GM23338 (cell line): ENCODE measurements around the gene FMNL1. TPM values are rescaled to one million over a fixed set of nuclear protein-coding genes. Genes with fewer than 3 reads are reported as not detected.
A peak's percentile ranks its signal among the peaks of the same experiment; 100 is the strongest.

Experiments
- ATAC-seq: fragments of 200-7000 bp; cut with Tn5 transposase; 3 replicates; pipeline ENCODE4 v1.9.1; 2020
- DNase-seq: peaks from one replicate; pipeline ENCODE4 v3.0.0-alpha.2; 2015; ENCODE audit warnings: low spot score
- H2AFZ ChIP-seq: fragments of 200-600 bp; sonication (generic); 2 replicates; pipeline ENCODE4 v1.8.0; 2016; ENCODE audit warnings: antibody characterized with exemption, mild to moderate bottlenecking, moderate library complexity
- H3F3A ChIP-seq: fragments of 200-600 bp; sonication (generic); replicated peaks from 2 replicates; pipeline ENCODE4 v1.8.0; 2017; ENCODE audit warnings: antibody characterized with exemption, mixed run types, low read depth
- H3K27ac ChIP-seq: fragments of 200-600 bp; sonication (generic); 2 replicates; pipeline ENCODE4 v1.6.1; 2016; ENCODE audit warnings: low read depth
- H3K27me3 ChIP-seq: fragments of 200-600 bp; sonication (generic); 2 replicates; pipeline ENCODE4 v1.8.0; 2016; ENCODE audit warnings: mild to moderate bottlenecking, mixed run types, moderate library complexity; ENCODE audit not compliant: insufficient read depth
- H3K36me3 ChIP-seq: fragments of 200-600 bp; sonication (generic); 2 replicates; pipeline ENCODE4 v1.8.0; 2016; ENCODE audit warnings: mild to moderate bottlenecking; ENCODE audit not compliant: insufficient read depth
- H3K4me1 ChIP-seq: fragments of 200-600 bp; sonication (generic); 2 replicates; pipeline ENCODE4 v1.8.0; 2016; ENCODE audit warnings: mild to moderate bottlenecking, moderate library complexity; ENCODE audit not compliant: insufficient read depth
- H3K4me2 ChIP-seq: fragments of 200-600 bp; sonication (generic); 2 replicates; pipeline ENCODE4 v1.7.1; 2017; ENCODE audit warnings: mixed run types
- H3K4me3 ChIP-seq: fragments of 200-600 bp; sonication (generic); 2 replicates; pipeline ENCODE4 v1.6.1; 2016; ENCODE audit warnings: mixed run types
- H3K79me2 ChIP-seq: fragments of 200-600 bp; sonication (generic); replicated peaks from 2 replicates; pipeline ENCODE4 v1.8.0; 2017; ENCODE audit warnings: mild to moderate bottlenecking; ENCODE audit not compliant: insufficient read depth
- H3K9me2 ChIP-seq: fragments of 200-600 bp; sonication (generic); 2 replicates; pipeline ENCODE4 v1.8.0; 2017; ENCODE audit not compliant: insufficient read depth
- H4K20me1 ChIP-seq: fragments of 200-600 bp; sonication (generic); replicated peaks from 2 replicates; pipeline ENCODE4 v1.8.0; 2017; ENCODE audit warnings: mild to moderate bottlenecking; ENCODE audit not compliant: insufficient read depth
- H3K27ac Mint-ChIP-seq: 2 replicates; pipeline ENCODE4 v1.8.0; 2020; ENCODE audit warnings: inconsistent platforms, mild to moderate bottlenecking, moderate library complexity, mixed read lengths
- H3K27me3 Mint-ChIP-seq: 3 replicates; pipeline ENCODE4 v1.8.0; 2022; ENCODE audit warnings: low read depth, mild to moderate bottlenecking, moderate library complexity, mixed read lengths, inconsistent platforms; ENCODE audit not compliant: insufficient read depth, poor library complexity
- H3K36me3 Mint-ChIP-seq: 3 replicates; pipeline ENCODE4 v1.8.0; 2021; ENCODE audit warnings: low read depth, mild to moderate bottlenecking, inconsistent platforms, moderate library complexity, mixed read lengths
- H3K4me1 Mint-ChIP-seq: 3 replicates; pipeline ENCODE4 v1.8.0; 2020; ENCODE audit warnings: mild to moderate bottlenecking, inconsistent platforms, mixed read lengths
- H3K4me3 Mint-ChIP-seq: 3 replicates; pipeline ENCODE4 v1.8.0; 2021; ENCODE audit warnings: moderate library complexity, mild to moderate bottlenecking, inconsistent platforms, mixed read lengths
- H3K9me3 Mint-ChIP-seq: 3 replicates; pipeline ENCODE4 v1.8.0; 2020; ENCODE audit warnings: moderate library complexity, mild to moderate bottlenecking, inconsistent platforms, mixed read lengths
- CREB1 ChIP-seq: fragments of 250-450 bp; sonication (Bioruptor Pico); IDR thresholded peaks from 2 replicates; pipeline ENCODE4 v1.5.0; 2020; ENCODE audit warnings: low read depth, mild to moderate bottlenecking, moderate library complexity
- ETS1 ChIP-seq: IDR thresholded peaks from 2 replicates; pipeline ENCODE4 v1.6.1; 2016; ENCODE audit warnings: antibody characterized with exemption
- EZH2phosphoT487 ChIP-seq: fragments of 200-600 bp; sonication (generic); IDR thresholded peaks from one replicate; pipeline ENCODE4 v1.8.1; 2018; ENCODE audit warnings: antibody characterized with exemption; ENCODE audit not compliant: unreplicated experiment
- NANOG ChIP-seq: IDR thresholded peaks from 2 replicates; pipeline ENCODE4 v1.6.1; 2016; ENCODE audit warnings: antibody characterized with exemption, borderline replicate concordance
- POLR2AphosphoS5 ChIP-seq: IDR thresholded peaks from 2 replicates; pipeline ENCODE4 v1.6.1; 2016; ENCODE audit warnings: antibody characterized with exemption, low read depth
- ZNF331 ChIP-seq: fragments of 250-450 bp; sonication (Bioruptor Pico); IDR thresholded peaks from 2 replicates; pipeline ENCODE4 v1.5.0; 2020; ENCODE audit warnings: low read depth, mild to moderate bottlenecking, moderate library complexity
- ZNF462 ChIP-seq: fragments of 250-450 bp; sonication (Bioruptor Pico); IDR thresholded peaks from 2 replicates; pipeline ENCODE4 v1.5.0; 2020; ENCODE audit warnings: mild to moderate bottlenecking, moderate library complexity
- polyA plus RNA-seq: library from polyadenylated mRNA; unstranded; fragments of >200 nt; fragmentation: Nextera tagmentation; extraction: Ambion mirVana; gene quantifications from 2 replicates; pipeline ENCODE4 v1.2.1, GENCODE V29; 2016
- total RNA-seq: library from RNA; depleted of rRNA; stranded (reverse); fragments of >200 nt; shearing (Covaris generic); gene quantifications from 2 replicates; pipeline ENCODE4 v1.2.3, GENCODE V29; 2014

The FMNL1 gene
- total and polyA plus RNA-seq, 2 experiments from 2014 or later: 6.6 to 9.3 TPM

GRCh38 chr17:45288825-45289224 is 67.1 kb downstream of the FMNL1 start (continued):
- TF ChIP-seq ZNF462: no peak
- no peak for TF ChIP-seq ZNF331
- no peak for TF ChIP-seq CREB1
- TF ChIP-seq POLR2AphosphoS5: no peak

- Histone ChIP-seq H3K36me3 (no peaks in the 10 kb centered on the region), H2AFZ (no peak overlapping the region), H3K9me2 (no peaks in the 10 kb centered on the region), H3K27me3 (no peaks in the 10 kb centered on the region), H3F3A (no peaks in the 10 kb centered on the region), H3K4me2 (no peak overlapping the region), H3K4me1 (no peaks in the 10 kb centered on the region), H3K79me2 (no peaks in the 10 kb centered on the region), H4K20me1 (no peaks in the 10 kb centered on the region; the same call in 1 of the 2 replicates), H3K4me3 (no peak overlapping the region), H3K27ac (no peak overlapping the region)
- no peak overlapping the region for H3K4me3 Mint-ChIP-seq
- H3K9me3 Mint-ChIP-seq: no peaks in the 10 kb centered on the region
- H3K27ac Mint-ChIP-seq: no peak overlapping the region
- no peak for DNase-seq
- peaks cover 10% of the 10 kb centered on the region; the same call in 2 of the 3 replicates for H3K4me1 Mint-ChIP-seq
- H3K27me3 Mint-ChIP-seq: peaks cover 9% of the 10 kb centered on the region
- ATAC-seq: peak; percentile 51
- peaks cover 20% of the 10 kb centered on the region for H3K36me3 Mint-ChIP-seq
- TF ChIP-seq ZNF331 (no peak), EZH2phosphoT487 (no peak), NANOG (no peak), CREB1 (no peak), ETS1 (no peak), ZNF462 (no peak)
These were observed 67.9 kb downstream of the FMNL1 start for GRCh38 chr17:45289301-45290268.
